Uterus (tissue), 4 donors: ENCODE measurements around the gene GNG8. TPM values are rescaled to one million over a fixed set of nuclear protein-coding genes. Genes with fewer than 3 reads are reported as not detected.

Experiments used
- DNase-seq, 2 donors: peaks; one replicate each; pipeline ENCODE4 v3.0.0-alpha.2; 2019 to 2020
- H3K27ac ChIP-seq, 2 donors: fragments of 200-600 bp; sonication (generic); 1 replicate in 1 of 2; 2 replicates in 1 of 2; pipeline ENCODE4 v1.5.1; 2016 to 2018
- H3K27me3 ChIP-seq, 2 donors: fragments of 200-600 bp; sonication (generic); one replicate each; pipeline ENCODE4 v1.5.1; 2018 to 2019; ENCODE audit warnings: control low read depth in 1 of 2
- H3K36me3 ChIP-seq, 2 donors: fragments of 200-600 bp; sonication (generic); one replicate each; pipeline ENCODE4 v1.5.1; 2019; ENCODE audit warnings: control low read depth in 1 of 2
- H3K4me1 ChIP-seq, 2 donors: fragments of 200-600 bp; sonication (generic); one replicate each; pipeline ENCODE4 v1.5.1; 2018 to 2019; ENCODE audit warnings: control low read depth in 1 of 2
- H3K4me3 ChIP-seq, 2 donors: fragments of 200-600 bp; sonication (generic); 1 replicate in 1 of 2; 2 replicates in 1 of 2; pipeline ENCODE4 v1.5.1; 2018 to 2019; ENCODE audit warnings: mild to moderate bottlenecking in 1 of 2
- H3K9me3 ChIP-seq, 2 donors: fragments of 200-600 bp; sonication (generic); one replicate each; pipeline ENCODE4 v1.5.1; 2019; ENCODE audit warnings: control low read depth in 1 of 2
- POLR2A ChIP-seq, 2 donors: fragments of 450-650 bp; IDR thresholded peaks; one replicate each; pipeline ENCODE4 v1.6.1; 2016; ENCODE audit warnings: antibody characterized with exemption in 2 of 2, mild to moderate bottlenecking in 1 of 2, moderate library complexity in 1 of 2
- intact Hi-C: fragments of 100-400 bp; cut with DNase I; formaldehyde crosslinking; loops from one replicate; pipeline ENCODE4 v1.15.1; 2023; ENCODE audit warnings: low total_unique reads
- total RNA-seq, 4 donors: library from RNA; depleted of rRNA in 3 of 4; stranded (reverse); fragments of >200 nt in 3 of 4; gene quantifications; one replicate each; pipeline versions ENCODE4 v1.1.0 to v1.2.4, GENCODE V29; 2014 to 2023
- TF ChIP-seq, protein P1 (sequence below), 4 experiments: fragments of 200-600 bp in 2 of 4; fragments of 450-650 bp in 2 of 4; sonication (generic) in 2 of 4; IDR thresholded peaks; one replicate each; pipeline ENCODE4 v1.5.1; 2016 to 2019; ENCODE audit warnings: antibody characterized with exemption in 4 of 4, mild to moderate bottlenecking in 2 of 4, moderate library complexity in 1 of 4
- donor health status: DM: yes; HTN: yes; CAD: no.

The GNG8 gene
- total RNA-seq, 4 donors from 2014 or later: not detected

GRCh38 chr19:46660551-46661019 is 24.6 kb upstream of the GNG8 start:
- Histone ChIP-seq H3K27ac (peak overlapping the region; percentile 92), H3K4me1 (no peaks in the 10 kb centered on the region), H3K4me3 (peak overlapping the region; percentile 63 to 93), H3K36me3 (no peaks in the 10 kb centered on the region), H3K27me3 (no peaks in the 10 kb centered on the region), H3K9me3 (no peaks in the 10 kb centered on the region)
- TF ChIP-seq, protein P1, sequence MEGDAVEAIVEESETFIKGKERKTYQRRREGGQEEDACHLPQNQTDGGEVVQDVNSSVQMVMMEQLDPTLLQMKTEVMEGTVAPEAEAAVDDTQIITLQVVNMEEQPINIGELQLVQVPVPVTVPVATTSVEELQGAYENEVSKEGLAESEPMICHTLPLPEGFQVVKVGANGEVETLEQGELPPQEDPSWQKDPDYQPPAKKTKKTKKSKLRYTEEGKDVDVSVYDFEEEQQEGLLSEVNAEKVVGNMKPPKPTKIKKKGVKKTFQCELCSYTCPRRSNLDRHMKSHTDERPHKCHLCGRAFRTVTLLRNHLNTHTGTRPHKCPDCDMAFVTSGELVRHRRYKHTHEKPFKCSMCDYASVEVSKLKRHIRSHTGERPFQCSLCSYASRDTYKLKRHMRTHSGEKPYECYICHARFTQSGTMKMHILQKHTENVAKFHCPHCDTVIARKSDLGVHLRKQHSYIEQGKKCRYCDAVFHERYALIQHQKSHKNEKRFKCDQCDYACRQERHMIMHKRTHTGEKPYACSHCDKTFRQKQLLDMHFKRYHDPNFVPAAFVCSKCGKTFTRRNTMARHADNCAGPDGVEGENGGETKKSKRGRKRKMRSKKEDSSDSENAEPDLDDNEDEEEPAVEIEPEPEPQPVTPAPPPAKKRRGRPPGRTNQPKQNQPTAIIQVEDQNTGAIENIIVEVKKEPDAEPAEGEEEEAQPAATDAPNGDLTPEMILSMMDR (IDR thresholded peaks at IDR 0.05): no peak
- TF ChIP-seq POLR2A (IDR thresholded peaks at IDR 0.05): no peak
- intact Hi-C loops: no loop called here
- peak in 1 of 2 donors; percentile 60 for DNase-seq

- Histone ChIP-seq H3K9me3 (no peaks in the 10 kb centered on the region), H3K36me3 (no peaks in the 10 kb centered on the region), H3K27ac (peak overlapping the region; percentile 92), H3K27me3 (no peaks in the 10 kb centered on the region), H3K4me3 (peak overlapping the region; percentile 63 to 93), H3K4me1 (no peaks in the 10 kb centered on the region)
- intact Hi-C loops: no loop called here
- DNase-seq: peak; percentile 59 to 66
- TF ChIP-seq, protein P1 (IDR thresholded peaks at IDR 0.05): no peak
- no peak for TF ChIP-seq POLR2A (IDR thresholded peaks at IDR 0.05)
Measured at GRCh38 chr19:46660008-46660517, 24.1 kb upstream of the GNG8 start.

DNA sequence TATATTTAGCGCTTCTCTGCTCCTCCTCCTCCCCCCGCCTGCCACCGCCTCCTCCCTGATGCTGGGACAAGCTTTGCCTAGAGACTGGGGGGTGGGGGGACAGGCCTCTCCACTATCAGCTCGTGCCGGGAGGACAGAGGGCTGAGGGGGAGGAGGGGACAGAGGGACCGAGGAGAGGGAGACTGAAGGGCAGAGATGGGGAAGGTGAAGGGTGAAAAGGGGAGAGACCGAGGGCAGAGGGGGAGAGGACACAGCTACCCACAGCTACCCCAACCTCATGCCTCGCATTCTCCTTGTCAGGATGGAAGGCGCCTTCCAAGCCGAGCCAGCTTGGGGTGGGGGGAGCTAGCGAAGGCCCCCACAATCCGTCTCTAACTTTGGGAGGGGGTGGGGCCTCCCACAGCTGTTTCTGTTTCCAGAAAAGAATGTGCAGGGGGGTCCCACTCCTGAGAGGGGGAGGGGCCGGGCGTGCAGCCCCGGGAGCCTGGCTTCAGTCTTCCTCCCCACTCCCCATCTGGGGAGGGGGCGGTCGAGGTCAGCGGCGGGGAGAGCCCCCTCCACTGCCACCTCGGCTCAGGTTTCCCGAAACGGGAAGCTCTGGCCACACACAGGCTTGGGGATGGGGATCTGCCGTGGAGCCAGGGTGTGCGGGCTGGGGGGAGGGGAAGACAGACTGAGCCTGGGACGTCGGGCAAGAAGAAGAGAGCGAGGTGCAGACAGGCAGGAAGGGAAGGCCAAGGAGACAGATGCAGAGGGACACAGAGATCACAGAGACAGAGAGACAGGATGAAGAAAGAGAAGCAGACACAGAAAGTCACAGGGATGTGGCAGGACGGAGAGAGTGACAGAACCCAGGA is 23.4 kb upstream of the GNG8 start:
- Histone ChIP-seq H3K4me1 (no peaks in the 10 kb centered on the region), H3K9me3 (no peaks in the 10 kb centered on the region), H3K36me3 (no peaks in the 10 kb centered on the region), H3K4me3 (peak overlapping the region; percentile 63 to 93), H3K27me3 (no peaks in the 10 kb centered on the region), H3K27ac (peak overlapping the region; percentile 92)
- DNase-seq: peak; percentile 64 to 67
- intact Hi-C loops: no loop called here
- TF ChIP-seq, protein P1 (IDR thresholded peaks at IDR 0.05): no peak
- no peak for TF ChIP-seq POLR2A (IDR thresholded peaks at IDR 0.05)

- Histone ChIP-seq H3K27me3 (no peaks in the 10 kb centered on the region), H3K36me3 (no peaks in the 10 kb centered on the region), H3K4me1 (peaks cover 0 to 7% of the 10 kb centered on the region in 2 donors), H3K27ac (no peak overlapping the region), H3K4me3 (no peak overlapping the region), H3K9me3 (no peaks in the 10 kb centered on the region)
- intact Hi-C loops: no loop called here
- no peak for DNase-seq
- TF ChIP-seq POLR2A (IDR thresholded peaks at IDR 0.05): no peak
- TF ChIP-seq, protein P1 (IDR thresholded peaks at IDR 0.05): no peak
Measured at GRCh38 chr19:46656541-46656940, 20.5 kb upstream of the GNG8 start.

DNA sequence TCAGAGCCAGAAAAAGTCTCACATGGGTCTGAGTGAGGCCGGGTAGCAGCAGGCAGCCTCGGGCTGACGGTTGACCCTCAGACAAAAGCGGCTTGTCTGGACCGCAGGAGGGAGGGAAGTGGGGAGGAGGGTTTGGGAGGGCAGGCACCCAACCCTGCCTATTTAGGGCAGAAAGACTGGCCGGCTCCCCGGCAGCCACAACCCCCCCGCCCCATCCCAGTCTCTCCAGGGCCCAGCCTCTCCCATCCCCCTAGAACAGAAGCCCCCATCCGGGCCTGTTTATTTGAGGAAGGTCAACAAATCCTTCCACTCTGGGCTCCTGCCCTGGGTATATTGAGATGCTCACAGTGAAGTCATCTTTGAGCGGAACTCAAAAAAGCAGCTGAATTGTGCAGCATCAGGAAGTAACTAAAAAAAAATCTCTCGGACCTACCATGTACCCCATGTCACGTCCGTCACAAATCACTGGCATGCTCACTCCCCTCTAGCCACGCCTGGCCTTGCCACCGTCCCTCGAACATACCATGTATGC is 18.7 kb upstream of the GNG8 start:
- TF ChIP-seq, protein P1 (IDR thresholded peaks at IDR 0.05): no peak
- TF ChIP-seq POLR2A (IDR thresholded peaks at IDR 0.05): peak in 1 of 2 donors; percentile 32
- H3K4me3 ChIP-seq: no peak overlapping the region
- H3K27ac ChIP-seq: peak overlapping the region; percentile 75 to 88
- no peaks in the 10 kb centered on the region for H3K36me3 ChIP-seq
- no peaks in the 10 kb centered on the region for H3K9me3 ChIP-seq
- H3K4me1 ChIP-seq: peaks cover 0 to 7% of the 10 kb centered on the region in 2 donors
- no peaks in the 10 kb centered on the region for H3K27me3 ChIP-seq
- intact Hi-C loops: no loop called here
- peak; percentile 60 to 76 for DNase-seq
